Jurkat, Clone E6-1 (cell line): Measurements from ENCODE around the gene MAP4K2.

Source experiments
- DNase-seq: peaks from one replicate; pipeline ENCODE4 v3.0.0-alpha.2; 2011; ENCODE audit warnings: low read depth, low spot score
- H3K4me3 ChIP-seq: 2 replicates; pipeline ENCODE4 v1.5.1; 2011; ENCODE audit warnings: mild to moderate bottlenecking, low read length, control low read depth, moderate library complexity

Gene MAP4K2

GRCh38 chr11:64747961-64748665 lies 54.9 kb downstream of the MAP4K2 start:
- no peak overlapping the region for H3K4me3 ChIP-seq
- DNase-seq: no peak

- no peak for DNase-seq
- no peak overlapping the region; the same call in 1 of the 2 replicates for H3K4me3 ChIP-seq
Observed at GRCh38 chr11:64746486-64746885, 56.5 kb downstream of the MAP4K2 start.

- DNase-seq: peak; percentile 77
- H3K4me3 ChIP-seq: peak overlapping the region; percentile 76
Observed at GRCh38 chr11:64745521-64746328, 57.3 kb downstream of the MAP4K2 start.

- H3K4me3 ChIP-seq: peak overlapping the region; percentile 76
- peak; percentile 79 for DNase-seq
Observed at GRCh38 chr11:64745189-64745520, 57.9 kb downstream of the MAP4K2 start.

GRCh38 chr11:64744544-64745188 lies 58.3 kb downstream of the MAP4K2 start:
- H3K4me3 ChIP-seq: peak overlapping the region; percentile 76
- no peak for DNase-seq

- peak; percentile 62 for DNase-seq
- peak within 1 kb of the TSS; percentile 76 for H3K4me3 ChIP-seq
Observed at GRCh38 chr11:64743591-64744543, 59.1 kb downstream of the MAP4K2 start, which contains the start of gene RASGRP2. Gene RASGRP2 (minus strand): TSS chr11:64744142. CDS start chr11:64742866, 1,276 bp downstream.

- no peak for DNase-seq
- H3K4me3 ChIP-seq: peak overlapping the region; percentile 76
Observed at GRCh38 chr11:64742889-64743590, 60.0 kb downstream of the MAP4K2 start.

- H3K4me3 ChIP-seq: no peak overlapping the region
- no peak for DNase-seq
Observed at GRCh38 chr11:64742087-64742888, 60.7 kb downstream of the MAP4K2 start.

GRCh38 chr11:64741375-64742086 lies 61.5 kb downstream of the MAP4K2 start:
- DNase-seq: no peak
- H3K4me3 ChIP-seq: no peak overlapping the region

- no peak overlapping the region for H3K4me3 ChIP-seq
- no peak for DNase-seq
Observed at GRCh38 chr11:64739871-64740270, 63.1 kb downstream of the MAP4K2 start.

- DNase-seq: no peak
- H3K4me3 ChIP-seq: no peak overlapping the region
Observed at GRCh38 chr11:64736654-64737053, 66.4 kb downstream of the MAP4K2 start.

GRCh38 chr11:64735725-64736259 lies 67.2 kb downstream of the MAP4K2 start:
- H3K4me3 ChIP-seq: no peak overlapping the region
- no peak for DNase-seq
